GM18499 (cell line): ENCODE data around the gene ELP6.
"Not testable (repeated sequence)": the region's sequence is repeated elsewhere in the genome, so short reads cannot be mapped to it uniquely, and the experiment has no call there.

Experiments
- ATAC-seq: cut with Tn5 transposase; IDR thresholded peaks from one replicate; pipeline ENCODE4 v1.9.1; 2021; ENCODE audit warnings: moderate number of reproducible peaks; ENCODE audit not compliant: insufficient read depth, unreplicated experiment

Gene ELP6

DNA sequence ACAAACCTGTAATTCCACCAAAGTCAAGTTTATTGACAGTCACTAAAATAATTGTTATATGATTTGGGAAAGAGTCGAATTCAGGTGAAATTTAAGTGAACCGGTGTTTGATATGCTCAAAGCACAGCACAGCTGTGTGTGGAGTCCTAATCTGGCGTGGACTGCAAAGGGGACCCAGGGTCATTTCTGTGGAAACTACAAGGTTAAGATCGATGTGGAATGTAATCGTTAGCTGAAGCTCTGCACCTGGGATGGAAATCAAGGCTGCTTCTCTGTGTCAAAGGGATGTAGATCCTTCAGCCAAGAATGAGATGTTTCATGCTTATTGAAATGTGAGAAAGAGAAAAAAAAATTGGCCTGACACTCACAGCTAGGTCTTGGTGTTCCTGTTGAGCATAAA is 1.6 kb upstream of the ELP6 start:
- ATAC-seq: no peak

DNA sequence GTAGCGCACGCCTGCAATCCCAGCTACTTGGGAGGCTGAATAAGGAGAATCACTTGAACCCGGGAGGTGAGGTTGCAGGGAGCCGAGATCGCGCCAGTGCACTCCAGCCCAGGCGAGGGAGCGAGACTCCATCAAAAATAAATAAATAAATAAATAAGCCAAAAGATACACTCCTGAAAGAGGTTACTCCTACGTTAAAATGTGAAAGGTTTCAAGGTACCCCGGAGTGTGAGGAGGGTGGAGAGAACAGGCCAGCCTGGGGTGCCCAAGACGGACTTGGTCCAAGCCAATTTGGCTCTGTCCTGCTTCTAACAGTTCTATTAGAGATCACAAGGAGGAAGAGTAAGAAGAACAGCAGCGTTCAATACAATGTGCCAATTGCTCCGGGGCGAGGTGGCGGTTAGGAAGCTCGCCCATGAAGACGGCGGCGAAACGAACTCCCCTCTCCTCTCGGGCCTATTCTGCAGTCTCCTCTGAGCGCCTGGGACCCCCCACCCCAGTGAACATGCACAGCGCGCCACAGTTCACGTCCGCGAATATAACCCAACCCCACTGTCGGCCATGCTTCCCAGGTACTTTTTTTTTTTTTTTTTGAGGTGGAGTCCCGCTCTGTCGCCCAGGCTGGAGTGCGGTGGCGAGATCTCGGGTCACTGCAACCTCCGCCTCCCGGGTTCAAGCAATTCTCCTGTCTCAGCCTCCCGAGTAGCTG is 942 bp downstream of the ELP6 start:
- no peak for ATAC-seq

DNA sequence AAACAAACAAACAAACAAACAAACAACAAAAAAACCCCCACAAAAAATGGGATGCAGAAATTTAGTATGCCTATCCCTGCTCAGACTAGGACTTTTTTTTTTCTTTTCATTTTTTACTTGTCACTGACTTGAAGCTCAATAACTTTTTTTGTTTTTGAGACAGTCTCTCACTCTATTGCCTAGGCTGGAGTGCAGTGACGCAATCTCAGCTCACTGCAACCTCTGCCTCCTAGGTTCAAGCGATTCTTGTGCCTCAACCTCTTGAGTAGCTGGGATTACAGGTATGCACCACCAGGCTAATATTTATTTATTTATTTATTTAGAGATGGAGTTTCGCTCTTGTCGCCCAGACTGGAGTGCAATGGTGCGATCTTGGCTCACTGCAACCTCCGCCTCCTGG is 8.2 kb downstream of the ELP6 start:
- not testable (repeated sequence) for ATAC-seq

DNA sequence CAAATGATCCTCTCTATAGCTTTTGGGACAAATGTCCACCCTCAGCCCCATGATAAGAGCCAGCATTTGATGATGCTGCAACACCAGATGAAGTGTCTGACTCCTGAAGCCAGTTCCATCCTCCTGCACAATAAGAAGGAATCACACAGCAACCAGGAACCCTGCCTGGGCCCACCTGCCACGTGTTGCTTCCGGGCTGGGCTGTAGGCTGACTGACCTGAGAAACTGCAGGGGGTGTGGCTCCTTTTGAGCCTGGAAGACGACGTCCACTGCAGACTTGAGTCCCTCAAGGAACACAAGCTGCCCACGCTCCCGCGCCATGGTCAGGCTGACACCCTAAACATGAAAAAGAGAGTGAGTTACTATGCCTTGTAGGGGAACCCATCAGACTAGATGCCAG is 9.4 kb downstream of the ELP6 start:
- no peak for ATAC-seq

DNA sequence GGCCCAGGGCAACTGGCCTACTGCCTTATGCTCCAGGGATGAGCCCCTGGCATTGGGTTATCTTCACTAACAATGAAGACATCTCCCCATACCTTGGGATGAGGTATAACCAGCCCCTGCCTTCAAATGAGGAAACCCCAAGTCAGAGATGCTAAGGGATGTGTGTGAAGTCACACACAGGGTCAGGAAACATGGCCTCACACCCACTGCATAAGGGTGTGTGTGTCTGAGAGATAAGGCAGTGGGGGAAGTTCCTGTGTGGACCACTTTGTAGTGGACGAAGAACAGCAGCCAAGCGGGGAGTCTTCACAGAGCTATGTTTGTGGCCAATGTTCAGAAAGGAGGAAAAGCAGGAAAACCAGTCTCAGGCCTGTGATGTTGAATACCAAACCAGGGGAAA is 10.5 kb downstream of the ELP6 start:
- no peak for ATAC-seq

DNA sequence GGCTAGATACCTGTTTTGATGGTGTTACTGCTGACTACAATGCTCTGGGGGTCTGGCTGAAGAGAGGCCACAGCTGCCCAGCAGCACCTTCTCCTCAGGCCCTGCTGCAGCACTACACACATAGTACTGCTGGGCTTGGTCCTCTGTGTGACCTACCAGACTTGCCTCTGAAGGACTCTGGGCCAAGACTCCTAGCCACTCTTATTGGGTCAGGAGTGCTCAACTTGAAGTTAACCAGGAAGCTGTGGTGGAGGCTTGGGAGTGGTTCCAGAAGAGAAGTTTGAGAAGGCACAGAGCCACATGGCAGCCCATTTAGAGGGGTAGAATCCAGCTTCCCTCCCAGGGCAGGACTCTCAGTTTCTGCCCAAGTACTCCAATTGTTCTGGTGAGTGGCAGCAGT is 16.6 kb downstream of the ELP6 start:
- ATAC-seq: no peak

DNA sequence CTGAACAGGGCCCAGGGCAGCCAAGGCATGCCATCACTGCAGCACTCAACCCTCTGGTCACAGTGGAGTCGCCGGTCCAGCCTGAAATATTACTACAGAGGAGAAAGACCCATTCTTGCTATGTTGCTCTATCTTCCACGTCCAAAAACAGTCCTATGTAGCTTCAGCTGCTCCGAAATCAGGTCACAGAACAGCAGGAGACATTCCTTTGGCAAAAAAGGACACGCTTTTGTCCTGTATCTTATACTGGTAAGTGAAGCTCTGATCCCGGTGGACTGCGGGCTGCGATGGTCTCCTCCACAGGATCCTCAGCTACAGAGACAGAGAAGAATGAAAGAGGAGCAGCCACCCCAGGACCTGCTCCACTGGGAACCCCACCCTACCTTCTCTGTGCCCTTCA is 17.6 kb downstream of the ELP6 start:
- no peak for ATAC-seq

DNA sequence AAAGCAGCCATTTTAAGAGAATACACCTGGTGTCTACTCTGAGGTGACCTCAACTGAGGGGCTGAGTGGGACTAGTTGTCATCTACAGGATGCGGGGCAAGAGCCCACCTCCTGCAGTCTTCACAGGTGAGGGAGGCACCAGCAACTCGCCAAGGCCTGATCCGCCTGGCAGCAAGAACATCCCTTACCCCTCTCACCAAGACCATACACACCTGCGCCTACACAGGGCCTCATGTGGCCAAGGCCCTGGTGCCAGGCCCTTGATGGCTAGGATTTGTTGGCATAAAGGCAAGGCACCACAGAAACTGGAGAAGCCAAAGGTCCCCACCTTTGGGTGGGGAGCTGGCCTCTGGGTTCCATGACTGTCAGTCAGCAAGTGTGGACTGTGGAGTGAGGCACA is 18.4 kb downstream of the ELP6 start:
- no peak for ATAC-seq

DNA sequence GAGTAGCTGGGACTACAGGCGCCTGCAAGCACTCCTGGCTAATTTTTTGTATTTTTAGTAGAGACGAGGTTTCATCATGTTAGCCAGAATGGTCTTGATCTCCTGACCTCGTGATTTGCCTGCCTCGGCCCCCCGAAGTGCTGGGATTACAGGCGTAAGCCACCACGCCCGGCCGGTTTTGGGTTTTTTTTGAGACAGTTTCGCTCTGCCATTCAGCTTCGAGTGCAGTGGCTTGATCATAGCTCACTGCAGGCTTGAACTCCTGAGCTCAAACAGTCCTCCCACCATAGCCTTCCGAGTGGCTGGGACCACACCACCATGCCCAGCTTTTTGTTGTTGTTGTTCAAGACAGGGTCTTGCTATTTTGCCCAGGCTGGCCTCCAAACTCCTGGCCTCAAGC is 21.7 kb downstream of the ELP6 start:
- no peak for ATAC-seq

DNA sequence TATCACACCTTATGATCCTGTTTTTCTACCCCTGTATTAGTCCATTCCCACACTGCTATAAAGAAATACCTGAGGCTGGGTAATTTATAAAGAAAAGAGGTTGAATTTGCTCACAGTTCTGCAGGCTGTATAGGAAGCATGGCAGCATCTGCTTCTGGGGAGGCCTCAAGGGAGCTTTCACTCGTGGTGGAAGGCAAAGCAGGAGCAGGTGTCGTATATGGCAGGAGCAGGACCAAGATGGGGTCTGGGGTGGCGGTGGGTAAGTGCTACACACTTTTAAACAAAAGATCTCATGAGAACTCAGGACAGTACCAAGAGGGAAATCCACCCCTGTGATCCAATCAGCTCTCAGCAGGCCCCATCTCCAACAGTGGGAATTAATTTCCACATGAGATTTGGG is 22.3 kb downstream of the ELP6 start:
- ATAC-seq: no peak

DNA sequence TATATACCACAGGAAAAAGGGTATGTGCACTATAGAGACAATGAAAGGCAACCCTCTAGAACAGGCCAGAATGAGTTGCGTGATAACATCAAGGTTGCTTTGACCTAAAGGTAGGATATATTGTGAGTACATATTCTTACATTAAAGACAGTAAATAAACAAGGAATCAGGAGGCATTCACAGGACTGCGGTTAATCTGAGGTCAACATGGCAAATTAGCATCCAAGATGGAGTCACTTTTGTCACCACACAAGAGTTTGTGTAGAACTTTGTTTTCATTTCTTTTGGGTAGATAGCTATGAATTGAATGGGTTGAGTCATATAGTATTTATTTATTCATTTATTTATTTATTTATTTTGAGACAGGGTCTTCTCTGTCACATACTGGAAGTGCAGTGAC is 26.2 kb downstream of the ELP6 start:
- no peak for ATAC-seq

DNA sequence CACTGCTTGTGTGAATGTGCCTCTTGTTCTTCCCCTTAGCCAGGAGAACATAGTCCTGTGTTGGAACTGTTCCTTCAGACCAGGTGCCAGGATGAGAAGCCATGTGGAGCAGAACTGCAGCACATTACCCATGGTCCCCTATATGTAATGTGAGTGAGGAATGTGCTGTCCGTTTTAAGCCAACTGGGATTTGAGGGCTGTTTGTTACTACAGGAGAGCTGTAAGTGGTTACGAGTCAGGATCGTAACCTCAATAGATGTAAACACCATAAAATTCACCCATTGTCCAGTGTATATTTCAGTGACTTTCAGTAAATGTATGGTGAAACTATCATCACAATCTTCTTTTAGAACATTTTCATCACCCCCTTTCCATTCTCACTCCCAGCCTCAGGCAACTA is 27.7 kb downstream of the ELP6 start:
- ATAC-seq: no peak

DNA sequence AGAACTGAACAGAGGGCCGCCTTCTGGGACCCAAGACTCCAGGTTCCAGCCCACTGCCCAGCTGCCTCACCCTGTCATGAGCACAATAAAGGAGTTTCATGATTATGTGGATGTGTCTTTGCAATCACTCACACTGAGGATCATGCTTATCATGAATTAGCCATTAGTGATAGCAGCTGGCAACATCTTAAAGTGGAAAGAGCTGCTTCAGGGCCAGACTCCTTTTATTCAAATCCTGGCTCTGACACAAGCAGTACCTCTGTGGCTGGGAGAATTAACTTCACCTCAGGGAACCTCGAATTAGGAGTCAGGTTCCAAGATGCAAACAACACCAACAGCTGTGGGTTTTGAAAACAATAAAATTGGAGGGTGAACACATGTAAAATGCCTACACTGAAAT is 31.1 kb downstream of the ELP6 start:
- ATAC-seq: no peak

DNA sequence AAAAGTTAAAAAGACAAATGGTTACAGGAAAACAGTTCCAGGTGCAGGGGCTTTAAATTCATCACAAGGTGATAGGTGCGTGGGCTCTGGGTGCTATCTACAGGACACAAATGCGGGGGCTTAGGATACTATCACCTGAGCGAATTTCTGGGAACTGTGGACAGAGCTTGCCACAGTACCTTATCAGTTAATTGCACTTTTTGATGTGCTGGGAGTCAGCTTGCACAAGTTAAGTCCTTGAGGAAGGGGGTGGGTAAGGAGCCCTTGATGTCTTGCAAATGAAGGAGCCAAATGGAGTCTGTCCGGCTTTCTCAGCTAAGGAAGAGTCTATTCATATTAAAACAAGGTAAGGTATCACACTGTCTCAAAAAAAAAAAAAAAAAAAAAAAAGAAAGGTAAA is 31.7 kb downstream of the ELP6 start:
- not testable (repeated sequence) for ATAC-seq

DNA sequence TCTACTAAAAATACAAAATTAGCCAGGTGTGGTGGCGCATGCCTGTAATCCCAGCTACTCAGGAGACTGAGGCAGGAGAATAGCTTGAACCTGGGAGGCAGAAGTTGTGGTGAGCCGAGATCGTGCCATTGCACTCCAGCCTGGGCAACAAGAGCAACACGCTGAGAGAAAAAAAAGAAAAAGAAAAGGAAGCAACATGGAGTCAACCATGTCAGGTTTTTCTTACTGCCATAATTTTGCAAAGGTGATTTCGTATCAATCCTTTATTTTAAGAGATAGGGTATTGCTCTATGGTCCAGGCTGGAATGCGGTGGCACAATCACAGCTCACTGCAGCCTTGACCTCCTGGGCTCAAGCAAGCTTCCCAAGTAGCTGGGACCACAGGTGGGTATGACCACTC is 33.2 kb downstream of the ELP6 start:
- ATAC-seq: not testable (repeated sequence)

DNA sequence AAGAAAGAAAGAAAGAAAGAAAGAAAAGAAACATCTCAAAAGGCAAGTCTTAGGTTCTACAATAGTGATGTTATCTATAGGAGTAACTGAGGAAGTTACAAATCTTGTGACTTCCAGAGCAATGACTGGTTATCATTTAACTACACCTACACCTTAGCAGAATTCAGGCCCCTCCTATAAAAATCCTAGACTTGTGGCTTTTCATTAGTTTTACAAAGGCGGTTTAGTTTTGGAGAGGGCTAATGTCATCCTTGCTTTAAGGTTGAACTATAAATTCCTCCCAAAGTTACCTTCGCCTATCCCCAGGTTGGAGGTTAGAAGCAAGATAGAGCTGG is 33.7 kb downstream of the ELP6 start:
- no peak for ATAC-seq

DNA sequence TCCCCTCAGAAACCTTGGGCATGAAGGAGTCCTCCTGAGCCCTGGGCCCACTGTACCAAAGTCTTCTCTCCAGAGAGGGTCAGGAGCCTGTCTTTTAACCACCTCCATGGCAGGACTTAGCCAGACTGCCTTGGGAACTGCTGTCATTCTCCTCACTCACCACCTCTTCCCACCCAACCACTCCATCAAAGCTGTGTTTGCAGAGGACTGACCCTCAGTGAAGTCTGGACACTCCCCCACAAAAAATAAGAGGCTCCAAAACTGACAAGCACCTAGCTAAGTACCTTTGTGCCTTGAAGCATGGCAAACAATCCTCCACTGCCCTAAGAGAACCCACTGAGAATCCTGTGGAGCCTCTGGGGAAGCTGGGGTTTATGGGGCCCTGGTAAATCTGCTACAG is 35.5 kb downstream of the ELP6 start:
- no peak for ATAC-seq

DNA sequence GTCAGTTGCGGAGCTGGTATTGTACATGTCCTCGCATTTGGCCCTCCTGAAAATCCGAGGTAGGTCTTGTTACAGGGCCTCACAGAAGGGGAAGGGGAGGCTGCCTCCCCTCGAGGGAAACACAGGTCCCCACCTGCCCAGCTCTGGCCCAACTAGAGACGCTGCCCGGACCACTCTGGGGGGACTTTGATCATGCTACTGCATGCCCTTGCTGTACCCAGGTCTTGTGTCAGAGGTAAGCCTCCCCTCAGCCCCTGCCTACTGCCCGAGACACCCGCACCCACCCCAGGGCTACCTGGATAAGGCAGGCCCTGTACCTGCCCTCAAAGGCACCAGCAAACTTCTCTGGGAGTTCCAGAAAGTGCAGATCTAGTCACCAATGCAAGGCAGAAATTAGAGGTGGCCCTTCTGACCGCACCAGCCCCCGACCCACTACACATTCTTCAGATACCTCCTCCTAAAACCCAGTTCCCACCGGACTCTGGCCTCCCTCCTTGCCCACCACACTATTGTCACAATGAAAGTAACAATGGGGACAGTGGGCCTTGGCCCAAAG is 36.8 kb downstream of the ELP6 start:
- no peak for ATAC-seq

DNA sequence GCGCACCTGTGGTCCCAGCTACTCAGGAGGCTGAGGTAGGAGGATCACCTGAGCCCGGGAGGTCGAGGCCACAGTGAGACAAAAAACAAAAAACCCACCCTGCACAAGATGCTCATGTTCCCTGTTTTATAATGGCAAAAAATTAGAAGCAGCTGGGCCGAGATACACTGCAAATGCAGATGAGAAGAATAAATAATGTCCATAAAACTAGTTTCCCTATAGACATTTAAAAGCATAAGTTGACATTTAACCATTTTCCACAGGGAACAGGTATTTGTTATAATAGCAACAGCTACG is 37.2 kb downstream of the ELP6 start:
- ATAC-seq: no peak

DNA sequence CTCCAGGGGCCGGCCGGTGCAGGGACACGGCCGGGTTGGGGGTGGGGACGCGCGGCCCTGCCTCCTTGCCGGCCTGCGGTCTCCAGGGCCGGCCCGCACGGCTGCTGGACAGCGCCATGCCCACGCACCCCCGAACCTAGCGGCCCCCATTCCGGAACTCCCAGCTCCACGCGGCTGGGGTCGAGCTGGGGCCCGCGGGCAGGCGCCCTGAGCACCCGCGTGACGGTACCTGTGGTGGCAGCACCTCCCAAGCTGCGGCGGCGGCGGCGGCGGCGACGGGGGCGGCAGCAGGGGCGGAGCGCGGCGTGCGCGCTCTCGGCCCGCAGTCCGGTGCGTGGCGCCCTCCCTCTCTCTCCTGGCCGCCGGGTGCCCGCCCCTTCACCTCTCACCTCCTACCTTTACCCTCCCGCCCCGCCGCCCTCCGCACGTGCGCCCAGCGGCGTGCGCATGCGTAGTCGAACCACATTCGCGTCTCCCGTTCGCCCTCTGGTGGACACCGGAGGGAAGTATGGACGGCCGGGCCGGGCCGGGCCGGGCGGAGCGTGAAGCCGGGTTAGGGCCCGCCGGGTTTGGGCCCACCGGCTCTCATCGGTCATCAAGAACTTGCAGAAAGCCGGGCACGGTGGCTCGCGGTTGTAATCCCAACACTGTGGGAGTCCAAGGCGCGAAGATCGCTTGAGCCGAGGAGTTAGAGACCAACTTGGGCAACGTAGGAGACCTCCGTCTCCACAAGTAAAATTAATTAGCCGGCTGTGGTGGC is 37.8 kb downstream of the ELP6 start, which contains the start of gene SCAP:
Gene SCAP, minus strand, starts transcription at position 372 of the 760 bp plus-strand sequence. CDS start 32,948 bp downstream, outside the sequence.
- ATAC-seq: peak; percentile 83

DNA sequence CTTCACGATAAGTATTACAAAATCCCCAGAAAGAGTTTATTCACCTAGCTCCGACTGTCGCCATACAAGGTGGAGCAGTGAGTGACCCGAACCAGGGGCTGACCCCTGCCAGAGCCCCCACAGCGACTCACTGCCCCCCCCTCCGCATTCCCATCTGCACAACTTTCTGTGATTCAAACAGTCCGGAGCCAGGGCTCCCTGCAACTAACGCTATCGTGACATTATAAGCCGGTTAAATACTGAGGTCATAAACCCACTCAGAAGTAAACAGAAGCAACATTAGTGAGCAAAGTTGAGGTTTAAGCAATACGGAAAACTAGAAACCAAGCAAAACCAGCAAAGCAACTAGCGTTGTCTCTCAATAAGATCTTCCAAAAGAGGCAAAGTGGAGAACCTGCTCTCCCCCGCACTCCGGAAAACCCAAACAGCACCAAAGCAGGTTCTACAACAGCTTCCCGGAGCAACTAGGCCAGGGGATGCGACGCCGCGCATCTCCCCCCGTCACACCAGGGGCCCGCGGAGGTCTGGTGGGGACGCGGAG is 38.4 kb downstream of the ELP6 start:
- ATAC-seq: no peak

DNA sequence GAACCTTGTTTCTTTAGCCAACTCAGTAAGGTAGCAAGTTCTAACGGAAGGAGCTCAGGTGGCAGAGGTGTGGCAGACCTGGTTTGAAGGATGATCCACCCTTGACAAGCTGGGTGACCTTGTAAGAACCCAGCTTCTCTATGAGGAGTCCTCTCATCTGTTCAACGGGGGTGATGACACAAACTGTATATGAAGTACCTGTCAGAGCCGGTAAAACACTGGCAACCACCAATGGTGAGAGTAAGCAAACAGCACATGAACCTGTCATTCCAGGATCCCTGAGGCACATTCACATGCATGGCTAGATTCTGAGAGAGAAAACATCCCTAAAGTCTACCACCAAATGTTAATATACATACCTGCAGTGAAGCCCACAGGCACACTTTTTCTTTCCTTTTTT is 40.1 kb downstream of the ELP6 start:
- ATAC-seq: no peak
